Inflammatory macrophage treated with lipopolysaccharide for 4 hours (primary cell): ENCODE results near the gene LGALSL.
"Not testable (repeated sequence)": the region's sequence is repeated elsewhere in the genome, so short reads cannot be mapped to it uniquely, and the experiment has no call there.

ENCODE experiments used
- DNase-seq: peaks from one replicate; pipeline ENCODE4 v3.0.0-alpha.2; 2020

The LGALSL gene

GRCh38 chr2:64442801-64443429, 11.0 kb upstream of the LGALSL start:
- DNase-seq, result no peak

DNA sequence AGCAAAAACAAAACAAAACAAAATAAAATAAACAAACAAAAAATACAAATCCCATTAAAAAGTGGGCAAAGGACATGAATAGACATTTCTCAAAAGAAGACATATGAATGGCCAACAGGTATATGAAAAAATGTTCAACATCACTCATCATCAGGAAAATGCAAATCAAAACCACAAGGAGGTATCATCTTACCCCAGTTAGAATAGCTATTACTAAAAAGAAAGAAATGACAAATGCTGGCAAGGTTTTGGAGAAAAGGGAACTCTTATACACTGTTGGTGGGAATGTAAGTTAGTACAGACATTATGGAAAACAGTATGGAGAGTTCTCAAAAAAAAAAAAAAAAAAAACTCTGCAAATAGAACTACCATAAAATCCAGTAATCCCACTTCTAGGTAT, 8.0 kb upstream of the LGALSL start:
- DNase-seq, result not testable (repeated sequence)

DNA sequence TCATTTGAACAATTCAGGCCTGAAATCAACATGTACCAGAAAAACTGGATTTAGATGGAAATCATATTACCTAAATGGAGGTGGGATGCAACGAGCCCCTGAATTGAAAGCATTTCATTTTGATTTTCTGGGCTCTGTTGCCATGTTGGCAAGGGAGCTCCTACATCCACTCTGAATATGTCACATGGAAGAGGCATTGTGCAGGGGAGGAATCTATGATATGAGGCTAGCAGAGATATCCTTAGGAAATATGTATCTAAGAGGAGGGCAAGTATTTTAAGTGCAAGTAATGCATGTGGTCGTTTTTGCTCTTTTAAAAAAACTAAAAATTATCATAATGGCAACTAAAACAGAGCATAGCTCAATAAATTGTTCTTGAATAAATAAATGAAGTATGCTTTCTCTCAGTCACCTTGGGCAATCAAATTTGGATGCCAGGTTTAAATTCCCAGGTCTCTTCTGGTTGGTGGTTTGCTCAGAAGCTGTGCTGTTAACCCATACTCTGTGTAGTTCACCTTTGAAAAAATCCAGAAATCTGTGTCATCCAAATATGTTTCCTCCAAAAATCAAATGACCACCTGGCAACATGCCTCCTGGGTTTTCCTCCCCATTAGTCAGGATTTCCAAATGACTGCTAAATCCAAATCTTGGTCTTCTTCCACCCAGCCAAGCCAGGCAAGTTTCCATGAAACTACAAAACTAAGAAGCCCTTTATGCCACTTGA, 6.5 kb upstream of the LGALSL start:
- no peak for DNase-seq

- DNase-seq, result no peak
These were observed 5.9 kb upstream of the LGALSL start for GRCh38 chr2:64448041-64448426.

DNA sequence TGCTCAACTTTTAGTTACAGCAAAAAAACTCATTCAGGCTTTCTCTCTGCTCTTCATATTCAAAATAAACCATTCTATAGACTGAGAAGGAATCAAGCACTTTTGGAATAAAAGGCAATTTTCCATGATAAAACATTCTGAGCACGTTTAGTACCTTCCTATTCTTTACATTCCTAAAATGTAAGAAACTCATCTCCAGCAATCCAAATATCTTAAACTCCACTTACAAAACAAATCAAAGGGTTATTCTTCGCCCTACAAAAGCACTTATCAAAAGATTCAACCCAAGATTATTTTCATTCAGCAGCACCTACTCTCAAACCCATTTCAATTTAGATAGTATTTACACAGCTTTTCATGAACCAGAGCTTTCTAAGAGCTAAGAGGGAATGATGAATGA, 2.9 kb upstream of the LGALSL start:
- no peak for DNase-seq

DNA sequence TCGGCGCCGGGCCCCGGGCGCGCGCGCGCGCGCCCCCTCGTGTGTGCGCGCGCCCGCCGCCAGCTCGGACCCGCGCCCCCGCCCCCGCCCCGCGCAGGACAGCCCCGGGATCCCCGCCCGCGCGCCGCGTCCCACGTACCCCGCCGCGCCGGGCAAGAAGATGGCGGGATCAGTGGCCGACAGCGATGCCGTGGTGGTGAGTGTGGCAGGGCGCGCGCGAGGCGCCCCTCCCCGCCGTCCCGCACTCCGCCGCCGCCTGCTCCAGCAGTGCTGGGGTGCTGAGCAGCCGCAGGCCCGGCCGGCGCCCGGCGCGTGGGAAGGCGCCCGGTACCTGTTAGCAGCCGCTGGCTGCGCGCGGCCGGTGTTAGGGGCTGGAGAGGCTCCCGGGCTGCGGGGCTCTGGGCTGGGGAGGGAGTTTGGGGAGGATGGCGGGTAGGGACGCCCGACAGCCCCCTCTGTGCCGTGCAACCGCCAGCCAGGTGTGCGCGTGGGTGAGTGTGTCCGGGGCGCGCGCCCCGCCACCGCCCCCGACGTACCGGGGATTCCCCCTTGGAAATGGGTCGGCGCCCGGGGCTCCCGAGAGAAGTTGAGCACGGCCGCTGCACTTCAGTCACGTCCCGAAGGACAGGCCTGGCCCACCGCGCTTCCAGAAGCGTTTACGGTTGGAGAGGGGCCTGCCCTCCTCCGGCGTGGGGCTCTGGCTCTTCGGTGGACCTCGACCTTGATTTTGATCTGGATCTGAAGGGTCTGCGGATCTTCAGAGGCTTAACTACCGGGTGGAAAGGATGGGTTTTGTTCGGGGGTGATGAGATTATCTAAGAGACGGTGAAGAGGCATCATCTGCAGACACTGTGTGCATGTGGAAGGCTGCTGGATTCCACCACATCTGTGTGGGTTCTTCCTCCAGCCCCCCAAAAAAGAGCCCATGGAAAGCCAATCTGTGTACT, 697 bp downstream of the LGALSL start:
- DNase-seq, result peak; percentile 28

DNA sequence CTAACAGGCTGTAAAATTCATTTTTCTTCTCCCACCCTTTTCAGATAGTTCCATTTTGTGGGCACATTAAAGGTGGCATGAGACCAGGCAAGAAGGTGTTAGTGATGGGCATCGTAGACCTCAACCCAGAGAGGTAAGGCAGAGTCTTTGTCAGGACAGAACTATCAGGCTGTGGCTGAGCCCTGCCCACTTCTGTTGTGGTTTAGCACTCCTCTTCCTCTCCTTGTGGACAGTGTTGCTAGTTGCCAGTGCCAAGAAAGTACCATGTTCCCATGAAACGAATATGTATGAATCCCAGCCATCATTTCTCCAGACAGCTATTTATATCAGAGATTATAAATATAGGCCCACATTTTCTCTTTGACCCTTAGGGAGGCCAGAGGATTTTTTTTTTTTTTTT, 1.6 kb downstream of the LGALSL start:
- peak; percentile 26 for DNase-seq

GRCh38 chr2:64456293-64456692, 2.3 kb downstream of the LGALSL start:
- DNase-seq, result no peak

DNA sequence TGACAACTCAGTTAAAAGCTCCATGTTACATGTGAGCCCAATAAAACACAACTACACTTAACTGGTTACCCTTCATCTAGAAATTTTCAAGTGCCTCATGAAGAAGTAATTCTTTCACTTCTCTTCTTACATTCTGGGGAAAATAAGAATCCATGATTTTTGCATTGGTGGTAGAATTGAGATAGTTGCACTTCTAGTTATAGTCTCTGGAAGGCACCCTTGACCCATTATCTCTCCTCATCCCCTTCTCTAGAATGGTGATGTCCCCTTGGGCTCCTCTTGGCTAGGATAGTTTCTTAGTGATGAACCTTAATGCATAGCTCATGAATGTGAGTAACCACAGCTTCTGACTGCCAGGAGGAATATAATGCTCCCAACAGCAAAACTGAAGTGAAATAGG, 3.6 kb downstream of the LGALSL start:
- peak; percentile 19 for DNase-seq

- no peak for DNase-seq
These were observed 5.6 kb downstream of the LGALSL start for GRCh38 chr2:64459575-64459974.

DNA sequence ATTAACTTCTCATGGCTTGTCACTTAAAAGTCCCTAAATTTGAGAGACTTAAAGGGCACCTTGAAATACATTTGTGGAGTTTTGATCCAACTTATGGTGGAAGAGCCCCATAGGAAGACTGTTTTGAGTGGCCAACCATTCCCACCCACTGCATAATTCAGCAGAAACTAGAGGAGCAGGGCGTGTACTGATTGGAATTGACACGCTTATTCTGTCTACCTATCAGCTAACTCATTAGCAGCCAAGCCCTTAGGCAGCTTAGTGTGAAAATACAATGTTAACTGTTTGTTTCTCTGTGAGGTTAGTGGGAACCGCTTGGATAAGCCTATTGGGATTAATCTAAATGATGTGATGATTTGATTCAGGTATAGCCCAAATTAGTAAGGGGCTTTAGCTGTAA, 6.4 kb downstream of the LGALSL start:
- no peak for DNase-seq

GRCh38 chr2:64461271-64462058, 7.5 kb downstream of the LGALSL start:
- no peak for DNase-seq

DNA sequence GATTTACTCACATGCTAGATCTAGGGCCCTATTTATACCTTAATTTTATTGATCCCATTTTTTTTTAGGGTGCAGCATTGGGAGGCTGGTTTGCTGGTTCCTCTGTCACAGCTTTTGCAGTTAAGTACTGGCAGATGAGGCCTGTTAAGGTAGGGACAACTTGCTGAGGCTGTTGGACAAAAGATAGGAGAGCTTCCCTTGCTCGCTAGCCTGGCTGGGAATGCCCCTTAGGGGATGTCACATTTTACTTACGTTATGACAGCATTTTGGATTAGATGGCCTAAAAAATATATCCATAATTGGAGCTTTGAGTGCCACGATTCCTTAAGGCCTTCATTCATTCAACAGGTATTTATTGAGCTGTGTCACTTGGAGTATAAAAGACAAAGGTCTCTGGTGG, 8.2 kb downstream of the LGALSL start:
- DNase-seq, result no peak

GRCh38 chr2:64462940-64463700, 9.2 kb downstream of the LGALSL start:
- DNase-seq, result no peak

- no peak for DNase-seq
These were observed 9.8 kb downstream of the LGALSL start for GRCh38 chr2:64463781-64464180.

DNA sequence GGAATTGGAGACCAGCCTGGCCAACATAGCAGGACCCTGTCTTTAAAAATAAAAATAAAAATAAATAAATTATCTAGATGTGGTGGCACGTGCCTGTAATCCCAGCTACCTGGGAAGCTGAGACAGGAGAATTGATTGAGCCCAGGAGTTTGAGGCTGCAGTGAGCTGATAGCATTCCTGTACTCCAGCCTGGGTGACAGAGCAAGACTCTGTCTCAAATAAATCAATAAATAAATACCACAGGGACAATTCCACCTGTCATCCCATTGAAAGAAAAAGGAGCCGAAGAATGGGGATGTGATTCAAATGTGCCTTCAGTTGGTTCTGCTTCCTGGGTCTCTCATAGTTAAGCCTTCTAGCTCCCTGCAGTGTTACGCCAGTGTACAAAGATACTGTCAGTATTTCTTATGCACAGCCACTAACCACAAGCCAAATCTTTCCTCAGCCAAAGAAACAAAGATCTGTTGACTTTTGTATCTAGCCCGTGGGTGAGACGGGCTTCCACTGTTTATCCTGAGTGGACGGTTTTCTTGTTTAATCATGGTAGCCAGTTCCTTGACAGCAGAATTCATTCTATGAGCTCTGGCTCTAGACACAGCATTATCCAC, 12.6 kb downstream of the LGALSL start:
- DNase-seq, result peak; percentile 62

DNA sequence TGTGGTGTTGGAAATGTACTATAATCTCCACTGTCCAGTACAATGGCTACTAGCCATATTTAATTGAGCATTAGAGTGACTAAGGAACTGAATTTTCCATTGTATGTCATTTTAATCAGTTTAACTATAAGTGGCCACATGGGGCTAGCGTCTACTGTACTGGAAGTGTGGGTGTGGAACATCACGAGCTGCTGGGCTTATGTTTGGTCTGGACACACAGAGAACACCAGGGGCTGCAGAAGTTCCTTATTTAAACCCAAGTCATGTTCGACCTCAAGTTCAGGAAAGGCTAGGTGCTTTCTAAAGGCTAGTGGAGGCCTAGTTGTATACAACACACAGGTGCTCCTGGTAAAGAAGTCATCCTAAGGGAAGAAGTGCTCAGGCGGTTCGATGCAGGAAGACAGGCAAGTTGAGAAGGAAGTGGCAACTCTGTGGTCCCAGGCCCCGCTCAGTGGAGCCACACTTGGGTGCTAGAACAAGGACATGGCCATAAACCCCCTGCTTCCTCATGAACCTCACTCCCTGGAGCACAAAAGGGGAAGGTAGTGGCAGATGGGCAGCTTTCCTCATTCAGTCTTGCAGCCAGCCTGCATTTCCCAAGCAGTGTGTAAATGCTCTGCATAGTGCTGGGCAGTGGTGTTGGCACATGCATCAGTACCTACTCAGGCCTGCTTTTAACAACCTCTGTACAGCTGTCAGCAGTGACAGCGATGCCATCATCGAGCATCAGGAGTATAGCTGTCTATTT, 13.3 kb downstream of the LGALSL start:
- DNase-seq, result peak; percentile 84

DNA sequence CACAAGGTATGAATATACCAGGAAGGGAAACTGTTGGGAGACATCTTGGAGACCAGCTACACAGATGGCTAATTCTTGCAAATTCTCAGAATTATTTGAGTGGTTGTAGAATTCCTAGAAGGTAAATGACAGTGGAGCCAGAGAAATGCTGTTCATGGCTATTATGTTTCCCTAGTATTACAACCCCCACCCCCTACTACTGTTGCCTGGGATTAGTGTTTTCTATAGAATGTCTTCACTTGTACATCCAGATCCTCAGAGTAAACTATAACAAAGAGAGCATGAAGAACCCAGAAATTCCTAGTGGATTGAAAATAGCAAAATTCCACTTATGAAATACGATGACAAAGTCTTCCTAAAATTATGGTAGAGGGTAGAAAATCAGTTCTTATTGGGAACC, 15.3 kb downstream of the LGALSL start:
- no peak for DNase-seq

DNA sequence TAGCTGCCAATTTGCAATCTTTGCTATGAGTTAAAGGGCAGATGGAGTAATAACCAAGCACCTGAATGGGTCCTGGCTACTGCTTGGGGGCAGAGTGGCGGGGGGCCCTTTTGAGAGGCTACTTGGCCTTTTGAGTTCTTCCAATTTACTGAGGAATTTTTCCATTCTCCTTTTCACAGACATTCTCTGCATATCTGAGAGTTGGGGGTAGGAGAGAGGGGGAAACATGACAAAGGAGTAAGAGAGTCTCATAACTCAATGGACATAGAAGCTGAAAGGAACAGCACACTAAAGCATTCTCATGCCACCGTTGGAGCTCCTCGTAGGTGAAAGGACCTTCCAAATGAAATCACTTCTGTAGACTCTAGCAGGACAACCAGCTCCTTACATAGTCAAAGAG, 16.1 kb downstream of the LGALSL start:
- no peak for DNase-seq

DNA sequence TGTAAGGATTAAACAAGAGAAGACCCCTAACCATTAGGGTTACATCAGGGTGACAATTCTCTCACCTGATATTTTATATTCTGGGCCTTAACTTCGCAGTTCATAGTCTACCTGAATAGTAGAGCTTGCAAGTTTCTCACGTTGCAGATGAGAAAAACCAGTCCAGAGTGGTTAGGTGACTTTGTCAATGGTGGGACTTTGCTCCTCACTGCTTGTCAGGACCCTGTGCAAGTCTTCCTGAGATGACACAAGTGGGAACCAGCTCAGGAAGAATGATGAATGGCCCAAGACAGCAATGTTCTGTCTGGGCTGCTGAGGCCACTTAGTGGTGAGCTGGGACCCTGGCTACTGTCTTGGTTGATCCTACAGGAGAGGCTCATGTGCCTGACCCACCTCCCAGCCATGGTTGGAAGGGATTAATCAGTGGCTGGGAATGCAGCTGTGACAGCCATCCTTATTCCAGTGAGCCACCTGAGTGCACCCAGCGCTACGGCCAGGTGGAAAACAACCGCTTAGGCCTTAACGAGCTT, 16.9 kb downstream of the LGALSL start:
- DNase-seq, result no peak

DNA sequence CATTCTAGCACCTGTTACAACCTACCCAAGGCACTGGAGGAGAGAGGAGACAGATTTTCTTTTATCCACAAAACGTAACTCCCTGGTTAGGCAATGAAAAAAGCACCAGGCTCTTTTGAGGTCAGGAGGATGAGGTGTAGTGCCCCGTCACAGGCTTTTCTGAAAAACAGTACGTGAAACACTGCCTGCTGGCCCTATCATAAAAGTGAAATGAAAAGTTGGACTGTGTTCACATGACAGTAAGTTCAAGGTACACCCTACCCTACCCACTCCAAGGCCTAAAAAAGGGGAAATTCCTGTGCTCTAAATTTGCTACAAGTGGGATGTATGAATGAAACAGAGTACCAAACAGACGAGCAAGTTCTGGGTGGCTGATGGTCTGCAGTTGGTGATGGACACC, 17.6 kb downstream of the LGALSL start:
- no peak for DNase-seq
